Neural progenitor cell (in vitro differentiated cells): Measurements from ENCODE around the gene ZXDA. TPM values are rescaled to one million over a fixed set of nuclear protein-coding genes. Genes with fewer than 3 reads are reported as not detected.
A peak's percentile ranks its signal among the peaks of the same experiment; 100 is the strongest.
"Not testable (repeated sequence)": the region's sequence is repeated elsewhere in the genome, so short reads cannot be mapped to it uniquely, and the experiment has no call there.

Experiments
- DNase-seq: peaks from one replicate; pipeline ENCODE4 v3.0.0-alpha.2; 2016; ENCODE audit warnings: low spot score
- H2AFZ ChIP-seq: fragments of 200-600 bp; sonication (generic); replicated peaks from 2 replicates; pipeline ENCODE4 v1.6.1; 2016; ENCODE audit warnings: antibody characterized with exemption
- H3F3A ChIP-seq: fragments of 200-600 bp; sonication (generic); 2 replicates; pipeline ENCODE4 v1.6.1; 2016; ENCODE audit warnings: antibody characterized with exemption, low read depth
- H3K27ac ChIP-seq: fragments of 200-600 bp; sonication (generic); 2 replicates; pipeline ENCODE4 v1.5.1; 2016; ENCODE audit warnings: mild to moderate bottlenecking
- H3K27me3 ChIP-seq: fragments of 200-600 bp; sonication (generic); 2 replicates; pipeline ENCODE4 v1.6.1; 2016; ENCODE audit warnings: mild to moderate bottlenecking, moderate library complexity
- H3K36me3 ChIP-seq: fragments of 200-600 bp; sonication (generic); 2 replicates; pipeline ENCODE4 v1.5.1; 2016
- H3K4me1 ChIP-seq: fragments of 200-600 bp; sonication (generic); 2 replicates; pipeline ENCODE4 v1.6.1; 2016; ENCODE audit warnings: mixed run types
- H3K4me2 ChIP-seq: fragments of 200-600 bp; sonication (generic); 2 replicates; pipeline ENCODE4 v1.6.1; 2016
- H3K4me3 ChIP-seq: fragments of 200-600 bp; sonication (generic); 2 replicates; pipeline ENCODE4 v1.5.1; 2016
- H3K79me2 ChIP-seq: fragments of 200-600 bp; sonication (generic); 2 replicates; pipeline ENCODE4 v1.6.1; 2016; ENCODE audit warnings: low read depth
- H3K9ac ChIP-seq: fragments of 200-600 bp; sonication (generic); 2 replicates; pipeline ENCODE4 v1.6.1; 2016
- H3K9me3 ChIP-seq: fragments of 200-600 bp; sonication (generic); 2 replicates; pipeline ENCODE4 v1.5.1; 2016; ENCODE audit warnings: low read depth
- H4K20me1 ChIP-seq: fragments of 200-600 bp; sonication (generic); 2 replicates; pipeline ENCODE4 v1.6.1; 2016; ENCODE audit warnings: low read depth
- H3K27ac Mint-ChIP-seq: 3 replicates; pipeline ENCODE4 v1.8.0; 2021; ENCODE audit warnings: mixed read lengths
- H3K27me3 Mint-ChIP-seq: 2 replicates; pipeline ENCODE4 v1.8.0; 2022; ENCODE audit warnings: low read depth, mild to moderate bottlenecking, inconsistent platforms, moderate library complexity, mixed read lengths; ENCODE audit not compliant: insufficient read depth
- H3K36me3 Mint-ChIP-seq: 3 replicates; pipeline ENCODE4 v1.8.0; 2021; ENCODE audit warnings: mixed read lengths
- H3K4me1 Mint-ChIP-seq: 3 replicates; pipeline ENCODE4 v1.8.0; 2021; ENCODE audit warnings: mixed read lengths
- H3K4me3 Mint-ChIP-seq: 3 replicates; pipeline ENCODE4 v1.8.0; 2021; ENCODE audit warnings: mild to moderate bottlenecking, moderate library complexity, mixed read lengths
- H3K9me3 Mint-ChIP-seq: 3 replicates; pipeline ENCODE4 v1.8.0; 2020; ENCODE audit warnings: mixed read lengths
- EZH2 ChIP-seq: fragments of 200-600 bp; sonication (generic); IDR thresholded peaks from 2 replicates; pipeline ENCODE4 v1.6.1; 2017; ENCODE audit warnings: antibody characterized with exemption, mild to moderate bottlenecking, moderate library complexity
- EZH2phosphoT487 ChIP-seq: fragments of 200-600 bp; sonication (generic); IDR thresholded peaks from 2 replicates; pipeline ENCODE4 v1.6.1; 2017; ENCODE audit warnings: antibody characterized with exemption
- total RNA-seq: library from RNA; depleted of rRNA; stranded (reverse); fragments of >200 nt; gene quantifications from 2 replicates; pipeline ENCODE4 v1.2.3, GENCODE V29; 2015; ENCODE audit warnings: low replicate concordance
- TF ChIP-seq, protein P1 (sequence below): fragments of 200-600 bp; sonication (generic); IDR thresholded peaks from 2 replicates; pipeline ENCODE4 v1.5.1; 2017; ENCODE audit warnings: antibody characterized with exemption, mild to moderate bottlenecking

Gene ZXDA, protein sequence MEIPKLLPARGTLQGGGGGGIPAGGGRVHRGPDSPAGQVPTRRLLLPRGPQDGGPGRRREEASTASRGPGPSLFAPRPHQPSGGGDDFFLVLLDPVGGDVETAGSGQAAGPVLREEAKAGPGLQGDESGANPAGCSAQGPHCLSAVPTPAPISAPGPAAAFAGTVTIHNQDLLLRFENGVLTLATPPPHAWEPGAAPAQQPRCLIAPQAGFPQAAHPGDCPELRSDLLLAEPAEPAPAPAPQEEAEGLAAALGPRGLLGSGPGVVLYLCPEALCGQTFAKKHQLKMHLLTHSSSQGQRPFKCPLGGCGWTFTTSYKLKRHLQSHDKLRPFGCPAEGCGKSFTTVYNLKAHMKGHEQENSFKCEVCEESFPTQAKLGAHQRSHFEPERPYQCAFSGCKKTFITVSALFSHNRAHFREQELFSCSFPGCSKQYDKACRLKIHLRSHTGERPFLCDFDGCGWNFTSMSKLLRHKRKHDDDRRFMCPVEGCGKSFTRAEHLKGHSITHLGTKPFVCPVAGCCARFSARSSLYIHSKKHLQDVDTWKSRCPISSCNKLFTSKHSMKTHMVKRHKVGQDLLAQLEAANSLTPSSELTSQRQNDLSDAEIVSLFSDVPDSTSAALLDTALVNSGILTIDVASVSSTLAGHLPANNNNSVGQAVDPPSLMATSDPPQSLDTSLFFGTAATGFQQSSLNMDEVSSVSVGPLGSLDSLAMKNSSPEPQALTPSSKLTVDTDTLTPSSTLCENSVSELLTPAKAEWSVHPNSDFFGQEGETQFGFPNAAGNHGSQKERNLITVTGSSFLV
- total RNA-seq = not detected in 2 replicates

DNA sequence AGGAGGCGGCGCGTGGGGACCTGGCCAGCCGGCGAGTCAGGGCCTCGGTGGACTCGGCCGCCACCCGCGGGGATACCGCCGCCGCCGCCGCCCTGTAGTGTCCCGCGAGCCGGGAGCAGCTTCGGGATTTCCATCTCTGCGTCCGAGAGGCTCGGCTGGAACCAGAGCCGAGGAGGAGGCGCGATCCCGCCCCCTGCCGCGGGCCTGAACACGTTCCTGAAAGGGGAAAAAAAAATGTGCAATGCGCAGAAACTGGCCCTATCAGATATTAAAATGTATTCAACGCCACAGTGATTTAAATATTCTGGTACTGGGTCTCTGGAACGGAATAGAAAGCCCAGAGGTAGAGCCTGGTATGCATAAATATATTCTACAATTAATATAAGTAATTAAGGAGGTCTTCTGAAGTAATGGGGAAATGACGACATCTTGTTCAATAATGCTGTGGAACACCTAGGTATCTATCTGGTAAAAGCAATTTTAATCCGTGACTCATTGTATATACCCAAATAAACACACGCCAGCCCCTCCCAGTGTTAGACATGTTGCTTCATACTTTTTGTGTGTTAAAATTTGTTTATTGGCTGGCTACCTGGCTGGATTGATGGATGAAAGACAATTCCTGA is at the start of gene ZXDA:
Gene ZXDA, minus strand, starts transcription at position 172 of the 626 bp plus-strand sequence. Its CDS starts 38 bp downstream, at position 134.
- not testable (repeated sequence) for H3K27ac ChIP-seq, H3K27me3 Mint-ChIP-seq, H3K27ac Mint-ChIP-seq, H3K79me2 ChIP-seq, H3K4me2 ChIP-seq, DNase-seq, H3K4me1 Mint-ChIP-seq, H3K9ac ChIP-seq, H3K36me3 ChIP-seq, H3K4me1 ChIP-seq, H4K20me1 ChIP-seq, H3F3A ChIP-seq, H2AFZ ChIP-seq, H3K36me3 Mint-ChIP-seq, H3K4me3 ChIP-seq, H3K9me3 ChIP-seq, H3K27me3 ChIP-seq
- Mint-ChIP-seq H3K4me3 (peak within 1 kb of the TSS; percentile 78), H3K9me3 (peaks cover 13% of the 10 kb centered on the region)

DNA sequence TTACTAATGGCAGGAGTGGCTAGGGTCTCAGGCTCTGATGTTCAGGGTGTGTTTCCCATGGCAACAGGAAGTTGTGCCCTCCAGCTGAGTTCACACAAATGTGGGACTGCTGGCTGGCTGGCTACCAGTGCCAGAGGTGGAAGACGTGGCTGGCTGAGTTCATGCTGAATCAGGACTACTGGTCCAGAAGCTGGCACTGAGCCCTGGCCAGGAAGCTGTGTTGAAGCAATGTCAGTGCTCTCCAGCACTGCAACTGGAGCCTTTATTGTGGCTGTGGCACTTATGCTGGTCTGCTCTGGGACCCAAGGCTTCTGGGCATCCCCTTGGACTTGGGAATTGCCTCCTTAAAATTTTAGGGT is 42.0 kb upstream of the ZXDA start:
- Mint-ChIP-seq H3K27me3 (no peaks in the 10 kb centered on the region), H3K4me1 (no peaks in the 10 kb centered on the region), H3K36me3 (no peaks in the 10 kb centered on the region), H3K9me3 (peaks cover 38% of the 10 kb centered on the region), H3K4me3 (no peak overlapping the region), H3K27ac (no peak overlapping the region)
- H3K36me3 ChIP-seq = no peaks in the 10 kb centered on the region
- no peak overlapping the region for H2AFZ ChIP-seq
- H3K27ac ChIP-seq = no peak overlapping the region
- no peak for DNase-seq
- H3K79me2 ChIP-seq = no peaks in the 10 kb centered on the region
- TF ChIP-seq EZH2 = no peak
- no peak for TF ChIP-seq EZH2phosphoT487
- no peak overlapping the region for H3K4me2 ChIP-seq
- no peaks in the 10 kb centered on the region for H3K4me1 ChIP-seq
- no peaks in the 10 kb centered on the region for H3K27me3 ChIP-seq
- no peak overlapping the region for H3K9ac ChIP-seq
- no peak overlapping the region for H3K4me3 ChIP-seq
- no peaks in the 10 kb centered on the region for H3F3A ChIP-seq
- H4K20me1 ChIP-seq = no peaks in the 10 kb centered on the region
- H3K9me3 ChIP-seq = peaks cover 16% of the 10 kb centered on the region

DNA sequence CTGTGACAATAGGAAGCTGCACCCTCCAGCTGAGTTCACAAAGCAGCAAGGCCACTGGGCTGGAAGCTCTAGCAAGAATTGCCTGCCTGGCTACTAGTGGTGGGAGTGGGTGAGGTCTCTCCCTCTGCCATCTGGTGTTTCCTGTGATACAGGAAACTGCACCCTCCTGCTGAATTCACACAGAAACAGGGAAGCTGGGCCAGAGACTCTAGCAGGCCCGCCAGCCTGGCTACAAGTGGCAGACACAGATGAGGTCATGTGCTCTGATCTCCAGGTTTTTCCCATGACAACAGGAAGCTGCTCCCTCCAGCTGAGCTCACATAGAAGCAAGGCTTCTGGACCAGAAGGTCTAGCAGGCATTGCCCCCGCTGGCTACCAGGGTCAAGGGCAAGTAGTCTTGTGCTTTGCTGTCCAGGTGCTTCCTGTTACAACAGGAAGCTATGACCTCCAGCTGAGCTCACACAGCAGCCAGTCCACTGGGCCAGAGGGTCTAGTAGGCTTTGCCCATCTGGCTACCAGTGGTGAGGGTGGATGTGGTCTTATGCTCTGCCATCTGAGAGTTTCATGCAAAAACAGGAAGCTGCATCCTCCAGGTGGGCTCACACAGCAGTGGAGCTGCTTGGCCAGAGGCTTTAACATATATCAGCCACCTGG is 41.5 kb upstream of the ZXDA start:
- H3K4me1 Mint-ChIP-seq = no peaks in the 10 kb centered on the region
- no peaks in the 10 kb centered on the region for H3K27me3 Mint-ChIP-seq
- H4K20me1 ChIP-seq = no peaks in the 10 kb centered on the region
- no peak overlapping the region for H3K4me3 ChIP-seq
- H3K4me1 ChIP-seq = no peaks in the 10 kb centered on the region
- no peak overlapping the region for H3K4me3 Mint-ChIP-seq
- H3K9me3 ChIP-seq = peaks cover 13% of the 10 kb centered on the region
- peaks cover 38% of the 10 kb centered on the region for H3K9me3 Mint-ChIP-seq
- no peak overlapping the region for H3K9ac ChIP-seq
- H3K79me2 ChIP-seq = no peaks in the 10 kb centered on the region
- H2AFZ ChIP-seq = no peak overlapping the region
- H3K27ac Mint-ChIP-seq = no peak overlapping the region
- TF ChIP-seq, protein P1, sequence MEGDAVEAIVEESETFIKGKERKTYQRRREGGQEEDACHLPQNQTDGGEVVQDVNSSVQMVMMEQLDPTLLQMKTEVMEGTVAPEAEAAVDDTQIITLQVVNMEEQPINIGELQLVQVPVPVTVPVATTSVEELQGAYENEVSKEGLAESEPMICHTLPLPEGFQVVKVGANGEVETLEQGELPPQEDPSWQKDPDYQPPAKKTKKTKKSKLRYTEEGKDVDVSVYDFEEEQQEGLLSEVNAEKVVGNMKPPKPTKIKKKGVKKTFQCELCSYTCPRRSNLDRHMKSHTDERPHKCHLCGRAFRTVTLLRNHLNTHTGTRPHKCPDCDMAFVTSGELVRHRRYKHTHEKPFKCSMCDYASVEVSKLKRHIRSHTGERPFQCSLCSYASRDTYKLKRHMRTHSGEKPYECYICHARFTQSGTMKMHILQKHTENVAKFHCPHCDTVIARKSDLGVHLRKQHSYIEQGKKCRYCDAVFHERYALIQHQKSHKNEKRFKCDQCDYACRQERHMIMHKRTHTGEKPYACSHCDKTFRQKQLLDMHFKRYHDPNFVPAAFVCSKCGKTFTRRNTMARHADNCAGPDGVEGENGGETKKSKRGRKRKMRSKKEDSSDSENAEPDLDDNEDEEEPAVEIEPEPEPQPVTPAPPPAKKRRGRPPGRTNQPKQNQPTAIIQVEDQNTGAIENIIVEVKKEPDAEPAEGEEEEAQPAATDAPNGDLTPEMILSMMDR = no peak
- TF ChIP-seq EZH2 (no peak), EZH2phosphoT487 (no peak)
- H3K4me2 ChIP-seq = no peak overlapping the region
- no peaks in the 10 kb centered on the region for H3F3A ChIP-seq
- DNase-seq = no peak
- H3K27me3 ChIP-seq = no peaks in the 10 kb centered on the region
- no peaks in the 10 kb centered on the region for H3K36me3 ChIP-seq
- H3K27ac ChIP-seq = no peak overlapping the region
- H3K36me3 Mint-ChIP-seq = no peaks in the 10 kb centered on the region

DNA sequence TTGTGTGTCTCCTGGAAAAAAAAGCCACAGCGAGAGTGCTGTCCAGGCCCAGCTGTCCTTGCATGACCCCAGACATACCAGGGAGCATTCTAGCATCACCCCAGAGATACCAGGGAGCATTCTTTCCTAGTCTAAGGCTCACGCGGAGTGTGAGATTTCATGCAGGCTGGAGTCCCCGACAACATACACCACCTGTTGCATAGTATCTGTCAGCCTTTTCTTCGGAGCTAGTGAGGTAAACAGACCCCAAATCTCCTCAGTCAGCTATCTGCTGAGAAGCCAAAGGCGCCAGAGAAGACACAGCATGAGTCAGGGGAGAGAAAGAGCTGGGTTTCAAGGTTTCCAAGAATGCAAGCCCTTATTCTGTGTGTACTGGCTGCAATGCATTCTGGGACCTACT is 23.1 kb upstream of the ZXDA start:
- no peak overlapping the region for H3K27ac ChIP-seq
- H3K36me3 Mint-ChIP-seq = no peaks in the 10 kb centered on the region
- no peaks in the 10 kb centered on the region for H3K36me3 ChIP-seq
- H3K4me1 Mint-ChIP-seq = no peaks in the 10 kb centered on the region
- no peaks in the 10 kb centered on the region for H3K4me1 ChIP-seq
- no peaks in the 10 kb centered on the region for H3K79me2 ChIP-seq
- DNase-seq = no peak
- no peak overlapping the region for H3K4me2 ChIP-seq
- H3K27ac Mint-ChIP-seq = no peak overlapping the region
- H3K4me3 Mint-ChIP-seq = no peak overlapping the region
- H4K20me1 ChIP-seq = no peaks in the 10 kb centered on the region
- no peak overlapping the region for H3K4me3 ChIP-seq
- peaks cover 16% of the 10 kb centered on the region for H3K9me3 Mint-ChIP-seq
- H3K9ac ChIP-seq = no peak overlapping the region
- TF ChIP-seq, protein P1 = no peak
- TF ChIP-seq EZH2 (no peak), EZH2phosphoT487 (no peak)
- no peak overlapping the region for H2AFZ ChIP-seq
- H3K27me3 ChIP-seq = no peaks in the 10 kb centered on the region
- H3K9me3 ChIP-seq = peaks cover 12% of the 10 kb centered on the region
- no peaks in the 10 kb centered on the region for H3K27me3 Mint-ChIP-seq
- H3F3A ChIP-seq = no peaks in the 10 kb centered on the region
